ENCODE data around the gene NECTIN2.
"Not testable (repeated sequence)": the region's sequence is repeated elsewhere in the genome, so short reads cannot be mapped to it uniquely, and the experiment has no call there.

The NECTIN2 gene

GRCh38 chr19:44824761-44825160 lies 21.3 kb upstream of the NECTIN2 start:
- H3K4me3 ChIP-seq (ENCODE audit: low read depth, low read length), result no peak overlapping the region
- no peak for TF ChIP-seq CTCF (IDR thresholded peaks at IDR 0.05; ENCODE audit: low read depth, low read length)

GRCh38 chr19:44832875-44833274 lies 13.2 kb upstream of the NECTIN2 start:
- not testable (repeated sequence) for H3K4me3 ChIP-seq (ENCODE audit: low read depth, low read length)

- H3K4me3 ChIP-seq (ENCODE audit: low read depth, low read length), result not testable (repeated sequence)
Observed at GRCh38 chr19:44834399-44834798, 11.7 kb upstream of the NECTIN2 start.

- no peak for TF ChIP-seq CTCF (IDR thresholded peaks at IDR 0.05; ENCODE audit: low read depth, low read length)
- H3K4me3 ChIP-seq (ENCODE audit: low read depth, low read length), result no peak overlapping the region
Observed at GRCh38 chr19:44839276-44839675, 6.8 kb upstream of the NECTIN2 start.

GRCh38 chr19:44840811-44841210 lies 5.3 kb upstream of the NECTIN2 start:
- TF ChIP-seq CTCF (IDR thresholded peaks at IDR 0.05; ENCODE audit: low read depth, low read length), result no peak
- no peak overlapping the region for H3K4me3 ChIP-seq (ENCODE audit: low read depth, low read length)

GRCh38 chr19:44841231-44841630 lies 4.9 kb upstream of the NECTIN2 start:
- no peak for TF ChIP-seq CTCF (IDR thresholded peaks at IDR 0.05; ENCODE audit: low read depth, low read length)
- H3K4me3 ChIP-seq (ENCODE audit: low read depth, low read length), result no peak overlapping the region

- H3K4me3 ChIP-seq (ENCODE audit: low read depth, low read length), result peak overlapping the region; percentile 58
- TF ChIP-seq CTCF (IDR thresholded peaks at IDR 0.05; ENCODE audit: low read depth, low read length), result no peak
Observed at GRCh38 chr19:44845286-44845611, 848 bp upstream of the NECTIN2 start.

- H3K4me3 ChIP-seq (ENCODE audit: low read depth, low read length), result peak overlapping the region; percentile 98
- no peak for TF ChIP-seq CTCF (IDR thresholded peaks at IDR 0.05; ENCODE audit: low read depth, low read length)
Observed at GRCh38 chr19:44846455-44847143, 502 bp downstream of the NECTIN2 start.
